HG02840 (cell line): ENCODE measurements around the gene JAM3.
"Not testable (repeated sequence)": the region's sequence is repeated elsewhere in the genome, so short reads cannot be mapped to it uniquely, and the experiment has no call there.

ENCODE experiments used
- ATAC-seq: cut with Tn5 transposase; IDR thresholded peaks from one replicate; pipeline ENCODE4 v1.9.1; 2021; ENCODE audit warnings: mild to moderate bottlenecking, moderate library complexity, moderate number of reproducible peaks; ENCODE audit not compliant: unreplicated experiment, low FRiP score

The JAM3 gene

DNA sequence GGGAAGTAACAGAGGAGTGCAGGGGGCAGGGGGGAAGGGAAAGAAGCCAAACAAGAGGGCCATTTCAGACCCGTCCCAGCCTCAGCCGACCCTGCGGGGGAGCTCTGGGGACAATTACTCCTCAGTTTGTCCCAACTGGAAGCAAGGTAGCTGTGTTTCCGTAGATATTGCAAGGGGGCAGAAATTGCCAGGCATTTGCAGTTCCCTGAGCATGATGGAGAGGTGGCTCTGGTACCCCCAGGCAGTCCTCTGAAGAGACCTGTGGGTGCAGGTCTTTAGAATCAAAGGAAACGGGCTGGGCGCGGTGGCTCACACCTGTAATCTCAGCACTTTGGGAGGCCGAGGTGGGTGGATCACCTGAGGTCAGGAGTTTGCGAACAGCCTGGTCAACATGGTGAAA, 13.8 kb upstream of the JAM3 start:
- ATAC-seq = no peak

DNA sequence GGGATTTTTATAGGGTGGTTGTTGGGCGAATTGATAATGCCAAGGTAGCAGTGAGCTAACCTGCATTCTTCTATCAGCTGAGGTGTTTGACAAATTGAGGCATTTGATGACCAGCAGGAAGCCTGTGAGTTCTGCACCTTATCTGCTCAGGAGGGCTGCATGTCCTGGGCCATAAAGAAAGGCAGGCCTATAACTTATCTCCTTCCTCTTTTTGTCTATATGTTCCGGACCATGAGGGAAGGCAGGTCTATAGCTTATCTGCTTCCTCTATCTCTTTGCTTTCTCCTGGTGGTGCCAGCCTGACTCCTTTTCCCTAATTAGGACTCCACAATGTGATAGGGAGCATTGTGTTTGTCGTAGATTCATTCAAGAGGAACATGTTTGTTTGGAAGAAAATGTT, 8.6 kb upstream of the JAM3 start:
- no peak for ATAC-seq

DNA sequence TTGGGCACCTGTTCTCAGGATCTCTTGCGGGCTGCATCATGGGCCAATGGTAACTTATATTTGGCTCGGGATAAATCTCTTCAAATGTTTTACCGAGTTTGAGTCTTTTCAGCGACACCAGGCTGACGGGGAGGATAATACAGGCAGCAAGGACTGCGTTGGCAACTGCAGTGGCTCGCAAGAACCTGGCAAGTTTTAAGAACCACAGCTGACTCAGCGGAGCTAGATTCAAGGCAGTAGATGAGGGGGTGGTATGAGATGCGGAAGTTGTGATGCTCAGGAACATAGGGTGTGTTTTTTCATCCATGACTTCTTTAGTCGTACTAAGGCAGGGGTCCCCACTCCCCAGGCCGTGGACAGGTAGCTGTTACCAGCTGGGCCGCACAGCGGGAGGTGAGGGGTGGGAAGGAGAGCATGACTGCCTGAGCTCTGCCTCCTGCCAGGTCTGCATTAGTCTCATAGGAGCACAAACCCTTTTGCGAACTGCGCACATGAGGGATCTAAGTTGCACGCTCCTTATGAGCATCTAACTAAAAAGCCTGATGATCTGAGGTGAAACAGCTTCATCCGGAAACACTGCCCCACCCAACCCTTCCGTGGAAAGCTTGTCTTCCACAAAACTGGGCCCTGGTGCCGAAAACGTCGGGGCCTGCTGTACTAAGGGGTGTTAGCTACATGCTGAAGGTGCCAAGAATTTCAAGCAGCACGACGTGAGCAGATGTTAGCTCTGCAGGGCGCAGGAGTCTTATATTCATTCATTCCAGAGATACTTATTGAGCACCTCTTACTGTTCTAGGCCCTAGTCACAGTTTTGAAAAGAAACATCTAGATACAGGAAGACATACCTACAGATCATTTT, 6.4 kb upstream of the JAM3 start:
- ATAC-seq = no peak

DNA sequence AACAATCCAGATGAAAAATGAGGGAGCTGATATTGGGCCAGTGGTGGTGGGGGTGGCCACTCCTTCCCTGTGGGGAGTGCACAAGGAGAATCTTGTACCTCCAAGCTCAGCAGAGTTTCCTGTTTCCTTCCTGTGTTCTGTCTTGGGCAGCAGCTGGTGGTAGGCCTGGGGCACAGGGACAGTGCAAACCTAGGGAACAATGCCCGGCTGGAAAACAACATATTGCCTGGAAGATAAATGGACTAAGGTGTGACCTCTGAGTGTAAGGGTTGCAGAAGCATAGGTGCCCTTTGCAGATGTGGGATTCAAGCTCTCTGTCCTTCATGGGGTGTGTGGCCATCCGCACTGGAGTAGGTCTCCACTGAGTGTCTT, 5.8 kb upstream of the JAM3 start:
- ATAC-seq = no peak

DNA sequence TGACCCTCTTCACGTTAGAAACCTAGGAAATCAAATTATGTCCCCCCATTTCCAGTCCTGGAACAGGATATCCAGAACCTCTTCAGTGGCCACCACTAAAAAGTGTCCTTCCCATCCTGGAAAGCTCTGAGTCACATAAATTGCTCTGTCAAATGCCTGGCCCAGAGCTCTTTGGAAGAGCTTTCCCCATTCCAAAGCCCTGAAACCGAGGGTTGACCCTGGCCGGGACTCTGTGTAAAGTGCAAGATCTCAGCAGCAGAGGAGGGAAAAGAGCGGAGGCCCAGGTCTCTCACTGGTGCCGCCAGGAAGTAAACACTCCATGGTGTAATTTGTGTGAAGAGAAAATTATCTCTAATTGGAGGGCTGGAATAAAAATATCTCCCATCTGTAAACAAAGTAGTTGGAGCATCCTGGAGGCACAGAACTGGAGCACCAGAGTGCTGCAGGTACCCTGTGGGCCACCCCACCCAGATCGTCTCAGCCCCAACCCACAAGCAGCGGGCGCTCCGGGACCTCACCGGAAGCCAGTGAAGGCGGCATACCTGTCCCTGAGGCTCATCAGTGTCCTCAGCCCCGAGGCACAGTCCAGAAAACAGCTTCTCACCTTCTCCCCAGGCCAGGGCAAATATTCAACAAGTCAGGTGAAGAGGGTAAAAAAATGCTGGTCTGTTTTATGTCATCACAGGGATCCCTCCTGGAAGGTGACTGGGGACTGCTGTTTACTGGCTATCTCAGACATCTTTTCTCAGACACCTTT, 4.7 kb upstream of the JAM3 start:
- no peak for ATAC-seq

DNA sequence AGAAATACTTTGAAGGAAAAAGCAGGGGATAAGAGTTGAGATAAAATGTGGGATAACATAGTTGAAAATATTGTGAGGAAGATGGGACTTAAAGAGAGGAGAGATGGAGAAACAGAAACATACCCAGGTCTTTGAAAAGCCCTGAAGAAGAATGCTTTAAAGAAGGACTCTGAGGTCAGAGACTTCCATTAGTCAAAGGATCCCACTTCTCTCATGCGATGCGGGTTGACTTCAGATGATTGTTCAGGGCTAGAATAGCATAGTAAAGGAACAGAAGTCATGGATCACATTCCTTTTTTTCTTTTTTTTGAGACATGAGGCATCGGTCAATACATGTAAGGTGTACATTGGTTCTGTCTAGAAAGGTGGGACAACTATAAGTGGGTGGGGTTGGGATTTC, 3.5 kb upstream of the JAM3 start:
- ATAC-seq = no peak

DNA sequence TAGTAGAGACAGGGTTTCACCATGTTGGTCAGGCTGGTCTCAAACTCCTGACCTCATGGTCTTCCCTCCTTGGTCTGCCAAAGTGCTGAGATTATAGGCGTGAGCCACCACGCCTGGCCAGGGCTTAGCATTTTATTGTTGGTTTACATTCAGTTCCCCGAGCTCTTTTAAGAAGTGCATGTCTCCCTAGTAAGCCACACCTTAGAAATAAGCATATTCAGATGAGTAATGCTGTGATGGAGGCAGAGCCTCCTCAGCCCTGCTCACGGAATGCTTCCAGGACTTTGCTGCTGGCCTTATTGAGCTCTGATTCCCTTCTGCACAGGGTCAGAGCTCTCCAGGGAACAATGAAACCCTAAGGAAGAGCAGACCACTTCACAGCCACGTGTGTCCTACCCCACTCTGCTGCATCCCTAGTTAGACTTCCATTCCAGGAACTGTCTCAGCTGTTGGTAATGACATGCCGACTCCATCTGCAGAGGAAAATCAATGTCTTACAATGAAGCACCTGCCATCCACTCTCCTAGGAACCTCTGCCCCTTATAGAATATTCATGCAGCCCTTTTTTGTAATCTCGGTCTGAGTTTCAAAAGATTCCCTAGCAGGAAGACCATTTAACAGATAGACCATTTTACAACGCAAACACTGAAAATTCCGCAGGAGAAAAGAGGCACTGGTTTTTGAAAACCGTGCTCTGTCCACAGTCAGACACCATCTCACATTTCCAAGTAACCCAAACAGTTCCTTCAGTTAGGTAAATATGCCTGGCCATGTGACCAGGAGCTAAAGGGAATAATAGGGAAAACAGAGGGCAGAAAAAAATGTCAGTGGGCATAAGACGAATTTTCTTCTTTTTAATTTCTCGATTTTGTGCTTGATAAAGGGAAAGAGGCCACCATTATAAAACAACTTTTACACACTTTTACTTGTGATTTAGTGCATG, 1.7 kb upstream of the JAM3 start:
- no peak for ATAC-seq

DNA sequence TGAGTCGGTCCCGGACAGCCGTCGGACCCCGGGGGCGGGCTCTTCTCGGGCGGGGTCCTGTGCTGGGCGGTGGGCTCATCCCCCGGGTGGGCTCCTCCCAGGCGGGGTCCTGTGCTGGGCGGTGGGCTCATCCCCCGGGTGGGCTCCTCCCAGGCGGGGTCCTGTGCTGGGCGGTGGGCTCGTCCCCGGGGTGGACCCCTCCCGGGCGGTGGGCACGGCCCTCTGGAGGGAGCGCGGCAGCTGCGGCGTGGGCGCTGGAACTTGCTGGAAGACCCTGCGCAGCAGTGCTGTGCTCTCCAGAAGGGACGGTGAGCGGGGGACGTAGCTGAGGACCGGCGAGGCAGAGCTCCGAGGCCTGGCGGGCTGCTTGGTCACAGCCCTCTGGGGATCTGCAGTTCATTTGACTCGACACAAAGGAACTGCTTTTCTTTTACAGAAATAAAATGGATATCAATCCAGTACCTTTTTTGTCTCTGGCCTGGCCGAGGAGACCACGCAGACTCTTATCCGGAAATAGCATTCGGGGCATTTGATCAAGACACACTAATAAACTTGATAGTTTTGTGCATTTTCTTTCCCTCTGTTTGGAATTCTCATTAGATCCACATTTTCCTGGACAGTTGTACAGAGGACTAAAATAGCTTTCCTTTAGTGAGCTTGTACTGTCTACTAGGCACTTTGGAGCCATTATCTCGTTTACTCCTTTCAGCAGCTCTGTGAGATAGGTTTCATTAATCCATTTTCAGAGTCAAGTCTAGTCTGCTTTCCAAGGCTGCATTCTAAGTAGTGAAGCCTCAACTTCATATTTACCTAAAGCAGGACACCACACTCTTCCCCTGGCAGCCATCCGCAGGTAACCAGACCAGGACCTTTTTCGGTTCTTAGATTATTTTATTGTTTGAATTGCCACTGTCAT, 812 bp downstream of the JAM3 start:
- no peak for ATAC-seq

DNA sequence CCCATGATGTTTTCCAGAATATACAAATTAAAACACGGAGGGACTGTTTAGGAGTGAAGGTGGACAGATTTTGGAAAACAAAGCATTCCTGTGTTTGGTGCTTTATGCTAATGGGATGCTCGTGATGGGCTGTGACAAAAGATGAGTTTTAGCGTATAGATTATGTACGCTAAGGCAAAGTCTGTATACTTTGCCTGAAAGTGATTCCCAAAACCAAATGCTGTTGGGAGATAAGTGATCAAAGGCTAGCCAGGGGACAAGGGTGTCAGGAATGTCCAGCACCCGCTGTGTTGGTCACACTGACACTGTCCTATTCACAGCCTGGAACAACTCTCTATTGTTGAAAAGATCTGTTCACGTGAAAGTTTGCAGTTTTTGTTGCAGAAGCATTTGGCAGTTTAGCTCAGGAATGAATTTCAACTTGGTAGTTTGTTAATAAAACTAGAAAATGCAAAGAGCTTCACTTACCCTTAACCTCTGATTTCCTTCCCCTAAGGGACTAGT, 1.5 kb downstream of the JAM3 start:
- no peak for ATAC-seq

DNA sequence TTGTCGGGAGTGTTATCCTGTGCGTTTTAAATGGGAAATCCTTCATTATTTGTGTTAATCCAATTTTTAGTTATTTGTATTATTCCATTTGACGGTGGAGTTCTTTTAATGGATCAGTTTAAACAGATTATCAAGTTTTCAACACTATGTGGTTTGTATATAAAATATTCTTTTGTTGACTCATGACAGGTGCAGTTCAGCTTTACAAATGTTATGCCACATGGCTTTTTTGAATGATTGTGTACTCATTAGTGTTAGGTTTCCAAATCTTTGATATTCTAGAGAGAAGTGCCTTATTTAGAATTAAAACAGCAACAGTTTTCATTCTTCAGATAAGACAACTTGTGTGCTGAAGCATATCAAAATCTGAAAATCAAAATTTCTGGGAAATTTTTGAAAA, 2.4 kb downstream of the JAM3 start:
- ATAC-seq = no peak

DNA sequence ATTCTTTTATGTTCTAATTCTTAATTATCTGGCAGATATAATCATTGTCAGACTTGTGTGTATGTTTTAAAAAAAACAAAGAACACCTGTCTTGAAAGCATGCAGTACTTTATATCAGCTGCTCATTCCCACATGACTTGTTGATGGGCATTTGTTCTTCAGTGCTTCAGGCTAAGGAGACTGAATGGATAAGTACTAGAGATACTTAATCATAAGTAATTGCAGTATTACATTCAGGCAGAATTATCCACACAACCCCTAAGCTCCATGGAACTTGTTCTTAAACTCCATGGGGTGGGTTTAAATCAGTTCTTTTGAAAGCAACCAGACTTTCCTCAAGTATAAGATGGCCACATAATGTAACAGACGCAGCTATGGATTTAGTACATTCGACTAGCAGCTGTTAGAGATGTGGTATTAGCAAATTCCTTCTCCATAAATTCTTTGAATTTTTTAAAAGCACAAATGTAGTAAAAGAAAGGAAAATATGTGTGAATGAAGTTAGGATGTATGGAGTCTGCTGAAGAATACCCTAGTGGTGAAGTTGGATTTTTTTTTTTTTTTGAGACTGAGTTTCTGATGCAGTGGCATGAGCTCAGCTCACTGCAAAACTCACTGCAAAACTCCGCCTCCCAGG, 3.0 kb downstream of the JAM3 start:
- no peak for ATAC-seq

DNA sequence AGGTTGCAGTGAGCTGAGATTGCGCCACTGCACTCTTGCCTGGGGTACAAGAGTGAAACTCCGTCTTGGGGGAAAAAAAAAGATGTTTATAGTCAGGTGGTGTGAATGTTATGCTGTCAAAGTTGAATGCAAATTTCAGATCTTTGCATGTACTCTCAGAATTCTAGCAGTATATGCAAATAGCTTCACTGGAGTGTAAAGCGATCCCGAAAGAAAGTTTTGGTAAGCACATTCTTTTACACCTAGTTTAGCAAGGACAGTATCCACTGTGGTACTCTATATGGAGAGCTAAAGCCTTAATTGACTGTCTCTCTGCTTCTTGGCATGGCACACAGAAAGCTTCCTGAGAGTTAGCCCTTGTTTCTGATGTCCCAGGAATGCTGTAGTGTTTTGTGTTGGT, 4.0 kb downstream of the JAM3 start:
- ATAC-seq = no peak

DNA sequence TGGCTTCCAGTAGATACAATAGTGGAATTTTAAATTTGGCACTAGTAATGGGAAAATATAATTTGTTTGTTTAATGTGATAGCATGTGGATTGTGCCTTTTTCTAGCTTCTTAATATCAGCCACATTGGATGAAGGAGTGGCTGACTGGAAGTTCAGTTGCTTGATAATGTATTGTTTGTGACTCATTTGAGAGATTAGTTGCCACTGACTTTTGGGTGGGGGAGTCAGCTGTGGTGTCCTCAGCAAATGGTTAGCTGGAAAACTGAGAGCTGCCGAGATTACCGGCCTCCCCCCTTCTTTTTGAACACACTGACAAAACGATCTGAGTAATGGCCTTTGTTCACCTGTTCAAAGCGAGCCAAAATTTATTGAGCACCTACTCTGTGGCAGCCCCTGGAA, 5.5 kb downstream of the JAM3 start:
- no peak for ATAC-seq

DNA sequence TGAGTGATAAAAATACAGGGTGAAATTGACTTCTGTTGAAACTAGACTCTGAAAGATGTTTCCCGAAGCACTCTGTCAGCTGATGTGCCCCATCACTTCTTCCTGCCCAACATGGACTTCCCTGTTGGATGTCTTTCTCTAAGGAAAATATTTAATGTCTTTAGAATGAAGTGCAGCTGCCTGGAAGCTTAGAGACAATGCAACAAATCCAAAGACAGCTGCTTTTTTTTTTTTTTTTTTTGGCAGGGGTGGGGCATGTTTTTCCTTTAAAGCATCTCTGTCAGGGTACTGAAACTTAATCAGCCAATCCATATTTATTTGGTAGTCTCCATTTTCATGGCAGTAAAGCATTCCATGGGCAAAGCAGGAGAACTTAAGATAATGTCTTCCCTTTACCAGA, 5.9 kb downstream of the JAM3 start:
- no peak for ATAC-seq

DNA sequence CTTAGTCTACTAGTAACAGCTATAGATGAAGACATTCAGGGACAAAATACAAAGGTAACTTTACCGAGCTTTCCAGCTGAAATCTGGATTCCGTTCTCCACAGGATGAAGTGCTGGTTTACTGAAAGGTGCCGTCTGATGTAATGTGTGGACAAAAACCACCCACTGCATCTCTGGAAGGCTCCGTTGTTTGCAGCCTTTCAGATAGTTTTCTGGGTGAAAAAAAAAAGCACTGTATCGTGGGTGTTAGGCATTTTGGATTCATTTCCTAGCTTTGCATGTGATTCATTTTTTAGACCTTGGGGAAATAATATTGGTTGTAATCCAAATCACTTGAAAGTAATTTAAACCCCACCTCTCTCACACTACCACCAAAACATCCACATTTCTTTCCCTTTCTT, 10.4 kb downstream of the JAM3 start:
- no peak for ATAC-seq

DNA sequence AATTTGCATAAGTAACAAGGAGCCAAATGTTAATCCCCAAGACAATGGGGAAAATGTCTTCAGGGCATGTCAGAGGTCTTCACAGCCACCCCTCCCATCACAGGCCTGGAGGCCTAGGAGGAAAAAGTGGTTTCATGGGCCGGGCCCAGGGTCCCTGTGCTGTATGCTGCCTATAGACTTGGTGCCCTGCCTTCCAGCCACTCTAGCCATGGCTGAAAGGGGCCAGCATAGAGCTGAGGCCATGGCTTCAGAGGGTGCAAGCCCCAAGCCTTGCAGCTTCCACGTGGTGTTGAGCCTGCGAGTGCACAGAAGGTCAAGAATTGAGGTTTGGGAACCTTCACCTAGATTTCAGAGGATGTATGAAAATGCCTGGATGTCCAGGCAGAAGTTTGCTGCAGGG, 12.4 kb downstream of the JAM3 start:
- not testable (repeated sequence) for ATAC-seq

DNA sequence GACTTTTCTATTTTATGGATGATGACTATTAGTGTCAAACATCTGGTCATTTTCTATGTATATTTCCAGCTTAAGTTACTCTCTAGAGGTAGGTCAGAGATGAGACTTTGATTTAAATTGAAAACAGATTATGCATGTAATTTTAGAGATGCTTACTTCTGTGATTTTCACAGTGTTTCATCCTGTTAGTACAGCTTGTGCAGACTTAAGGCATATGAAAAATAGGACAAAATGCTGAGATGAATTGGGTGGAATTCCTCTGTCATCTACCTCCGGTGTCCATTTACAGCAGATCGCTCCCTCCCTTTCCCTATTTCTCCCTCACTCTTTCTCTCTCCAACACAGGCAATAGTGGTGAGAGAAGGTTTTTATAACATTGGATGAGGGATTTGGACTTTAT, 14.1 kb downstream of the JAM3 start:
- no peak for ATAC-seq

DNA sequence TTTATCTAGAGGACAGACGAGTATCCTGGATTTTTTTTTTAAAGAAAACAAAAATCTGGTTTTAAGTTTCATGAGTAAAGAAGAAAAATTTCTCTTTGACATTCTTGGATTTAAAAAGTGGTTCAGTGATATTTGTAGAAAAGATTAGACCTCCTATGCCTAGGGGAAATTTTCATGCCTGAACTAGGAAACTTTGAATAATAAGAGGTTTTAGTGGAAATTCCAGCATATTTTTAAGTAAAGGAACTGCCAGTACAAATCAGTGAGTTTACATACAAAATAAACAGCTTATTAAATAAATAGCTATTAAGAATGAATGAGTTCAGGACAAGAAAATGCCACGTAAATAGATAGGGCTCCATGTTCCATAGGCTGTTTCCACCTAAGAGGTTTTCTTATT, 17.5 kb downstream of the JAM3 start:
- no peak for ATAC-seq

DNA sequence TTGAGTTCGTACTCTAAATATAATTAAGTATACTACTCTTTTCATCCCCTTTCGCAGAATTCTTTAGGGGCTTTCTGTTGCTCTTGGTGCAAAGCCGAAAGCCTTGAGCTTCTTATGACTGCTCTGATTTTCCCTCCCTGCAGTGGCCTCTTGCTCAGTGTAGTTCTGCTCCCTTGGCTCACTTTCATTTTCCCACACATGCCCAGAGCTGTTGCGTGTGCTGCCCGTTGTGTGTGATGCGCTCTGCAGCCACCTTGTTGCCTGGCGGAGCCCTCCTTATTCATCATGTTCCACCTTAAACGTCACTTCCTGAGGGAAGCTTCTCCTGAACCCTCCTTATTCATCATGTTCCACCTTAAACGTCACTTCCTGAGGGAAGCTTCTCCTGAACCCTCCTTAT, 23.1 kb downstream of the JAM3 start:
- not testable (repeated sequence) for ATAC-seq
